Chondrocyte (in vitro differentiated cells): Measurements from ENCODE around the gene RHOT1. TPM values are rescaled to one million over a fixed set of nuclear protein-coding genes. Genes with fewer than 3 reads are reported as not detected.

Source experiments
- DNase-seq: peaks from one replicate; pipeline ENCODE4 v3.0.0; 2021; ENCODE audit warnings: mixed read lengths, low spot score
- H3K27ac Mint-ChIP-seq: one replicate; pipeline ENCODE4 v1.8.0; 2021; ENCODE audit warnings: mild to moderate bottlenecking, moderate library complexity, mixed read lengths; ENCODE audit not compliant: unreplicated experiment
- H3K27me3 Mint-ChIP-seq: 2 replicates; pipeline ENCODE4 v1.8.0; 2021; ENCODE audit warnings: low read depth, mixed read lengths
- H3K36me3 Mint-ChIP-seq: 2 replicates; pipeline ENCODE4 v1.8.0; 2021; ENCODE audit warnings: low read depth, mixed read lengths
- H3K4me1 Mint-ChIP-seq: 2 replicates; pipeline ENCODE4 v1.8.0; 2021; ENCODE audit warnings: low read depth, mild to moderate bottlenecking, mixed read lengths
- H3K4me3 Mint-ChIP-seq: one replicate; pipeline ENCODE4 v1.8.0; 2021; ENCODE audit warnings: mild to moderate bottlenecking, moderate library complexity, mixed read lengths; ENCODE audit not compliant: unreplicated experiment
- H3K9me3 Mint-ChIP-seq: 2 replicates; pipeline ENCODE4 v1.8.0; 2021; ENCODE audit warnings: low read depth, mixed read lengths
- CTCF ChIP-seq: fragments of 200-600 bp; sonication (generic); IDR thresholded peaks from 2 replicates; pipeline ENCODE4 v1.5.0; 2021; ENCODE audit warnings: antibody characterized with exemption, mild to moderate bottlenecking, moderate library complexity
- total RNA-seq: library from RNA; stranded (reverse); gene quantifications from 3 replicates; pipeline ENCODE4 v1.2.1, GENCODE V29; 2021

Gene RHOT1
- total RNA-seq, 1 donor from 2014 or later = 27.0 TPM

GRCh38 chr17:32206861-32207260 is 64.6 kb downstream of the RHOT1 start:
- no peak for TF ChIP-seq CTCF
- Mint-ChIP-seq H3K4me1 (peaks cover 19% of the 10 kb centered on the region), H3K27ac (no peak overlapping the region), H3K4me3 (no peak overlapping the region), H3K27me3 (no peaks in the 10 kb centered on the region), H3K9me3 (no peaks in the 10 kb centered on the region), H3K36me3 (peaks cover 11% of the 10 kb centered on the region)
- DNase-seq = no peak

- TF ChIP-seq CTCF = no peak
- DNase-seq = no peak
- H3K27me3 Mint-ChIP-seq = no peaks in the 10 kb centered on the region
- no peak overlapping the region for H3K4me3 Mint-ChIP-seq
- H3K9me3 Mint-ChIP-seq = no peaks in the 10 kb centered on the region
- no peak overlapping the region for H3K27ac Mint-ChIP-seq
- H3K36me3 Mint-ChIP-seq = peaks cover 17% of the 10 kb centered on the region
- H3K4me1 Mint-ChIP-seq = peaks cover 19% of the 10 kb centered on the region
Measured at GRCh38 chr17:32208436-32208835, 66.1 kb downstream of the RHOT1 start.

- Mint-ChIP-seq H3K4me1 (peaks cover 19% of the 10 kb centered on the region), H3K27ac (no peak overlapping the region), H3K36me3 (peaks cover 20% of the 10 kb centered on the region), H3K27me3 (no peaks in the 10 kb centered on the region), H3K4me3 (no peak overlapping the region), H3K9me3 (no peaks in the 10 kb centered on the region)
- DNase-seq = no peak
- no peak for TF ChIP-seq CTCF
Measured at GRCh38 chr17:32209608-32210007, 67.3 kb downstream of the RHOT1 start.

- DNase-seq = no peak
- Mint-ChIP-seq H3K4me1 (peaks cover 6% of the 10 kb centered on the region), H3K27me3 (no peaks in the 10 kb centered on the region), H3K9me3 (no peaks in the 10 kb centered on the region), H3K36me3 (peaks cover 20% of the 10 kb centered on the region), H3K27ac (no peak overlapping the region), H3K4me3 (no peak overlapping the region)
- TF ChIP-seq CTCF = no peak
Measured at GRCh38 chr17:32211671-32212070, 69.4 kb downstream of the RHOT1 start.

GRCh38 chr17:32215696-32216095 is 73.4 kb downstream of the RHOT1 start:
- DNase-seq = no peak
- peaks cover 13% of the 10 kb centered on the region for H3K36me3 Mint-ChIP-seq
- no peaks in the 10 kb centered on the region for H3K4me1 Mint-ChIP-seq
- no peak for TF ChIP-seq CTCF
- H3K27ac Mint-ChIP-seq = no peak overlapping the region
- H3K27me3 Mint-ChIP-seq = no peaks in the 10 kb centered on the region
- H3K9me3 Mint-ChIP-seq = no peaks in the 10 kb centered on the region
- H3K4me3 Mint-ChIP-seq = no peak overlapping the region
